H9 (cell line): ENCODE measurements around the gene KCNA2. TPM values are rescaled to one million over a fixed set of nuclear protein-coding genes. Genes with fewer than 3 reads are reported as not detected.
A peak's percentile ranks its signal among the peaks of the same experiment; 100 is the strongest.

Source experiments
- DNase-seq: peaks from one replicate; pipeline ENCODE4 v3.0.0-alpha.2; 2017
- H2AFZ ChIP-seq: one replicate; pipeline ENCODE4 v1.6.1; 2013; ENCODE audit warnings: mild to moderate bottlenecking, low read length, control low read depth, moderate library complexity
- H2AK5ac ChIP-seq: 2 replicates; pipeline ENCODE4 v1.6.1; 2013; ENCODE audit warnings: low read length, control low read depth, mixed read lengths; ENCODE audit not compliant: insufficient read length
- H2BK120ac ChIP-seq: one replicate; pipeline ENCODE4 v1.6.1; 2013; ENCODE audit warnings: low read depth, mild to moderate bottlenecking, low read length, control low read depth, inconsistent platforms; ENCODE audit not compliant: poor library complexity, severe bottlenecking
- H2BK12ac ChIP-seq: 2 replicates; pipeline ENCODE4 v1.6.1; 2013; ENCODE audit warnings: low read length, control low read depth, mixed read lengths, low read depth; ENCODE audit not compliant: insufficient read length
- H2BK15ac ChIP-seq: 2 replicates; pipeline ENCODE4 v1.6.1; 2013; ENCODE audit warnings: low read depth, low read length, control low read depth
- H2BK20ac ChIP-seq: one replicate; pipeline ENCODE4 v1.6.1; 2013; ENCODE audit warnings: low read depth, mild to moderate bottlenecking, low read length, control low read depth, inconsistent platforms; ENCODE audit not compliant: poor library complexity, severe bottlenecking
- H2BK5ac ChIP-seq: 2 replicates; pipeline ENCODE4 v1.6.1; 2013; ENCODE audit warnings: low read length, control low read depth, mixed read lengths; ENCODE audit not compliant: insufficient read length
- H3K14ac ChIP-seq: 2 replicates; pipeline ENCODE4 v1.6.1; 2013; ENCODE audit warnings: low read length, control low read depth; ENCODE audit not compliant: insufficient read depth
- H3K18ac ChIP-seq: 2 replicates; pipeline ENCODE4 v1.6.1; 2013; ENCODE audit warnings: low read depth, mild to moderate bottlenecking, mixed read lengths, low read length, control low read depth; ENCODE audit not compliant: insufficient read length
- H3K23ac ChIP-seq: 2 replicates; pipeline ENCODE4 v1.6.1; 2013; ENCODE audit warnings: low read length, control low read depth, mixed read lengths, low read depth; ENCODE audit not compliant: insufficient read length
- H3K23me2 ChIP-seq: 2 replicates; pipeline ENCODE4 v1.6.1; 2013; ENCODE audit warnings: low read depth, mild to moderate bottlenecking, mixed read lengths, low read length, control low read depth; ENCODE audit not compliant: insufficient read length, poor library complexity, severe bottlenecking
- H3K27ac ChIP-seq: 2 replicates; pipeline ENCODE4 v1.5.1; 2013; ENCODE audit warnings: low read length, control low read depth, mixed read lengths, low read depth; ENCODE audit not compliant: insufficient read length
- H3K27me3 ChIP-seq: 2 replicates; pipeline ENCODE4 v1.6.1; 2013; ENCODE audit warnings: low read length, control low read depth, inconsistent platforms; ENCODE audit not compliant: insufficient read depth
- H3K4ac ChIP-seq: 2 replicates; pipeline ENCODE4 v1.6.1; 2013; ENCODE audit warnings: low read depth, mild to moderate bottlenecking, control low read depth, inconsistent platforms, low read length, moderate library complexity
- H3K4me1 ChIP-seq: 2 replicates; pipeline ENCODE4 v1.6.1; 2013; ENCODE audit warnings: low read length, control low read depth, inconsistent platforms; ENCODE audit not compliant: insufficient read depth
- H3K4me2 ChIP-seq: 2 replicates; pipeline ENCODE4 v1.6.1; 2013; ENCODE audit warnings: low read length, control low read depth, mixed read lengths; ENCODE audit not compliant: insufficient read length, insufficient read depth
- H3K56ac ChIP-seq: 2 replicates; pipeline ENCODE4 v1.6.1; 2013; ENCODE audit warnings: low read depth, mild to moderate bottlenecking, mixed read lengths, low read length, control low read depth; ENCODE audit not compliant: insufficient read length
- H3K79me1 ChIP-seq: 2 replicates; pipeline ENCODE4 v1.6.1; 2013; ENCODE audit warnings: low read depth, mild to moderate bottlenecking, moderate library complexity, low read length, control low read depth, inconsistent platforms; ENCODE audit not compliant: insufficient read depth, poor library complexity, severe bottlenecking
- H3K79me2 ChIP-seq: 2 replicates; pipeline ENCODE4 v1.6.1; 2013; ENCODE audit warnings: low read length, control low read depth, inconsistent platforms; ENCODE audit not compliant: insufficient read depth
- H3K9ac ChIP-seq: 2 replicates; pipeline ENCODE4 v1.6.1; 2013; ENCODE audit warnings: low read length, control low read depth, mixed read lengths; ENCODE audit not compliant: insufficient read length; ENCODE audit errors: extremely low read depth
- H3K9me3 ChIP-seq: one replicate; pipeline ENCODE4 v1.6.1; 2013; ENCODE audit warnings: low read depth, low read length, inconsistent platforms; ENCODE audit not compliant: control insufficient read depth
- H3T11ph ChIP-seq: one replicate; pipeline ENCODE4 v1.6.1; 2013; ENCODE audit warnings: mild to moderate bottlenecking, low read length, control low read depth, inconsistent platforms
- H4K20me1 ChIP-seq: one replicate; pipeline ENCODE4 v1.6.1; 2013; ENCODE audit not compliant: control insufficient read depth, insufficient read length, insufficient read depth
- H4K5ac ChIP-seq: 2 replicates; pipeline ENCODE4 v1.6.1; 2013; ENCODE audit warnings: low read depth, mild to moderate bottlenecking, mixed read lengths, low read length, control low read depth; ENCODE audit not compliant: insufficient read length
- H4K8ac ChIP-seq: replicated peaks from 2 replicates; pipeline ENCODE4 v1.6.1; 2013; ENCODE audit warnings: low read length, control low read depth, mixed read lengths, low read depth; ENCODE audit not compliant: insufficient read length
- H4K91ac ChIP-seq: 2 replicates; pipeline ENCODE4 v1.6.1; 2013; ENCODE audit warnings: low read depth, mild to moderate bottlenecking, moderate library complexity, mixed read lengths, low read length, control low read depth; ENCODE audit not compliant: insufficient read length
- H3K27ac Mint-ChIP-seq, 3 experiments: 2 replicates in 2 of 3; 3 replicates in 1 of 3; pipeline ENCODE4 v1.8.0; 2020 to 2021; ENCODE audit warnings: mixed read lengths in 3 of 3, mild to moderate bottlenecking in 1 of 3, moderate library complexity in 1 of 3
- H3K27me3 Mint-ChIP-seq: 2 replicates; pipeline ENCODE4 v1.8.0; 2021; ENCODE audit warnings: low read depth, mild to moderate bottlenecking, moderate library complexity, mixed read lengths
- H3K36me3 Mint-ChIP-seq, 3 experiments: 2 replicates in 2 of 3; 3 replicates in 1 of 3; pipeline ENCODE4 v1.8.0; 2020 to 2021; ENCODE audit warnings: low read depth in 3 of 3, mixed read lengths in 3 of 3; ENCODE audit not compliant: insufficient read depth in 1 of 3
- H3K4me1 Mint-ChIP-seq, 2 experiments: 2 replicates each; pipeline ENCODE4 v1.8.0; 2020; ENCODE audit warnings: mixed read lengths in 2 of 2
- H3K4me3 Mint-ChIP-seq, 2 experiments: 2 replicates in 1 of 2; 3 replicates in 1 of 2; pipeline ENCODE4 v1.8.0; 2020 to 2021; ENCODE audit warnings: mild to moderate bottlenecking in 2 of 2, mixed read lengths in 2 of 2, moderate library complexity in 1 of 2
- H3K9me3 Mint-ChIP-seq, 2 experiments: 2 replicates in 1 of 2; 3 replicates in 1 of 2; pipeline ENCODE4 v1.8.0; 2020; ENCODE audit warnings: mild to moderate bottlenecking in 2 of 2, mixed read lengths in 2 of 2, moderate library complexity in 1 of 2
- CTCF ChIP-seq: fragments of 200-600 bp; sonication (generic); conservative IDR thresholded peaks from 3 replicates; pipeline ENCODE4 v1.8.0; 2021; ENCODE audit warnings: antibody characterized with exemption, mild to moderate bottlenecking
- WGBS: extraction: QIAGEN DNeasy Blood & Tissue Kit; methylation state at CpG from one replicate; pipeline ENCODE4 v1.1.7; 2013; ENCODE audit warnings: missing lambda C conversion rate, low lambda C conversion rate, mixed read lengths; ENCODE audit not compliant: insufficient read length; ENCODE audit errors: extremely low coverage; 5-methylcytosine and 5-hydroxymethylcytosine counted together
- total RNA-seq: library from RNA; stranded (reverse); gene quantifications from 2 replicates; pipeline ENCODE4 v1.2.1, GENCODE V29; 2021

KCNA2 gene
- total RNA-seq, 1 experiment from 2014 or later: 0.33 TPM

GRCh38 chr1:110608247-110608646 lies 2.1 kb upstream of the KCNA2 start:
- Histone ChIP-seq H2BK120ac (no peak overlapping the region), H3K4me2 (peak overlapping the region; percentile 69), H4K91ac (no peak overlapping the region), H3K14ac (no peak overlapping the region), H2BK20ac (no peak overlapping the region), H2BK15ac (no peak overlapping the region), H3K27me3 (peaks cover 51% of the 10 kb centered on the region), H3K23ac (no peak overlapping the region), H3K23me2 (peaks cover 11% of the 10 kb centered on the region), H3K9me3 (no peaks in the 10 kb centered on the region), H3K18ac (no peak overlapping the region), H2BK5ac (no peak overlapping the region), H4K5ac (no peak overlapping the region), H3K4me1 (no peaks in the 10 kb centered on the region; the same call in 1 of the 2 replicates), H4K20me1 (no peaks in the 10 kb centered on the region), H3K27ac (no peak overlapping the region), H4K8ac (no peak overlapping the region), H3K79me2 (no peaks in the 10 kb centered on the region), H3K79me1 (no peaks in the 10 kb centered on the region), H3K9ac (no peak overlapping the region), H2AK5ac (no peak overlapping the region), H3K56ac (no peak overlapping the region), H2BK12ac (no peak overlapping the region), H3K4ac (no peak overlapping the region), H3T11ph (no peak overlapping the region), H2AFZ (no peak overlapping the region)
- H3K9me3 Mint-ChIP-seq: peaks cover 0 to 3% of the 10 kb centered on the region in 2 experiments; a peak in 2 of 5 replicates
- no peak for DNase-seq
- H3K27ac Mint-ChIP-seq: no peak overlapping the region
- WGBS: no CpG with 5 or more reads among the region's 13 CpGs
- peaks cover 93% of the 10 kb centered on the region for H3K27me3 Mint-ChIP-seq
- no peak for TF ChIP-seq CTCF
- peak overlapping the region in 1 of 2 experiments; percentile 74; a peak in 2 of 5 replicates for H3K4me3 Mint-ChIP-seq
- peaks cover 14 to 19% of the 10 kb centered on the region in 2 experiments for H3K4me1 Mint-ChIP-seq
- H3K36me3 Mint-ChIP-seq: no peaks in the 10 kb centered on the region; a peak in 1 of 7 replicates
